Endothelial cell of umbilical vein (primary cell): ENCODE results near the gene CLCA4. TPM values are rescaled to one million over a fixed set of nuclear protein-coding genes. Genes with fewer than 3 reads are reported as not detected.

ENCODE experiments used
- BruUV-seq: library from RNA; stranded (reverse); fragments of 400-500 nt; replicated peaks from 2 replicates; lab custom pipeline; 2021; lab: Mats Ljungman, UMichigan
- CTCF ChIA-PET: fragments of 300-600, 350-600 bp; sonication (Branson Sonifier 250); formaldehyde crosslinking; loops from one replicate; lab custom pipeline; 2021; ENCODE audit warnings: antibody characterized with exemption, inconsistent platforms; lab: Charles Lee
- POLR2A ChIA-PET: fragments of 300-600, 350-600 bp; sonication (Branson Sonifier 250); formaldehyde crosslinking; loops from one replicate; lab custom pipeline; 2021; ENCODE audit warnings: antibody characterized with exemption, inconsistent platforms; lab: Charles Lee
- DNase-seq: peaks from one replicate; pipeline ENCODE4 v3.0.0-alpha.2; 2011; ENCODE audit warnings: low read depth, low spot score
- FAIRE-seq: peaks from 2 replicates; lab custom pipeline; 2011; peaks lifted over from hg19 to GRCh38; lab: Jason Lieb, UNC
- H2AFZ ChIP-seq: 2 replicates; pipeline ENCODE4 v1.6.0; 2012; ENCODE audit warnings: low read depth, low read length, control low read depth, inconsistent platforms
- H3K27ac ChIP-seq: 2 replicates; pipeline ENCODE4 v1.5.1; 2011; ENCODE audit warnings: low read depth, mild to moderate bottlenecking, control low read depth, low read length, moderate library complexity; ENCODE audit not compliant: insufficient read depth
- H3K27me3 ChIP-seq, 2 experiments: 2 replicates each; pipeline versions ENCODE4 v1.6.0 to v1.6.1; 2011; ENCODE audit warnings: low read length in 2 of 2, mixed read lengths in 1 of 2; ENCODE audit not compliant: control insufficient read depth in 2 of 2, insufficient read depth in 2 of 2
- H3K36me3 ChIP-seq, 2 experiments: 2 replicates in 1 of 2; 3 replicates in 1 of 2; pipeline ENCODE4 v1.5.1; 2011; ENCODE audit warnings: low read length in 2 of 2, mild to moderate bottlenecking in 1 of 2, moderate library complexity in 1 of 2; ENCODE audit not compliant: control insufficient read depth in 2 of 2, insufficient read depth in 2 of 2; ENCODE audit errors: extremely low read depth in 1 of 2
- H3K4me1 ChIP-seq: 3 replicates; pipeline ENCODE4 v1.5.1; 2011; ENCODE audit warnings: mild to moderate bottlenecking, low read length; ENCODE audit not compliant: control insufficient read depth, insufficient read depth; ENCODE audit errors: extremely low read depth
- H3K4me2 ChIP-seq: 2 replicates; pipeline ENCODE4 v1.6.1; 2011; ENCODE audit warnings: low read length, control low read depth, mixed read lengths; ENCODE audit not compliant: insufficient read depth
- H3K4me3 ChIP-seq, 3 experiments: fragments of 200-600 bp in 1 of 3; sonication (generic), shearing (Covaris generic) in 1 of 3; replicated peaks in 1 of 3; 2 replicates each; pipeline ENCODE4 v1.5.1; 2011 to 2016; ENCODE audit warnings: control low read depth in 3 of 3, low read length in 3 of 3, mild to moderate bottlenecking in 2 of 3, inconsistent platforms in 1 of 3, low read depth in 1 of 3, moderate library complexity in 1 of 3; ENCODE audit not compliant: insufficient read depth in 1 of 3
- H3K79me2 ChIP-seq: 2 replicates; pipeline ENCODE4 v1.6.0; 2012; ENCODE audit warnings: low read length, inconsistent platforms; ENCODE audit not compliant: control insufficient read depth, insufficient read depth
- H3K9ac ChIP-seq: replicated peaks from 2 replicates; pipeline ENCODE3; 2011; ENCODE audit warnings: low read length, control low read depth; ENCODE audit not compliant: insufficient read depth; ENCODE audit errors: extremely low read depth
- H3K9me1 ChIP-seq: replicated peaks from 3 replicates; pipeline ENCODE4 v1.6.0; 2011; ENCODE audit warnings: mild to moderate bottlenecking, low read length; ENCODE audit not compliant: control insufficient read depth, insufficient read depth; ENCODE audit errors: extremely low read depth
- H3K9me3 ChIP-seq: replicated peaks from 2 replicates; pipeline ENCODE4 v1.5.1; 2012; ENCODE audit warnings: low read length, inconsistent platforms; ENCODE audit not compliant: control insufficient read depth, insufficient read depth
- H4K20me1 ChIP-seq: replicated peaks from 2 replicates; pipeline ENCODE3; 2011; ENCODE audit warnings: mild to moderate bottlenecking, low read length; ENCODE audit not compliant: control insufficient read depth, insufficient read depth; ENCODE audit errors: extremely low read depth
- CTCF ChIP-seq, 2 donors: IDR thresholded peaks; 1 replicate in 1 of 2; 2 replicates in 1 of 2; pipeline ENCODE4 v1.5.1; 2011; ENCODE audit warnings: low read length in 2 of 2, mild to moderate bottlenecking in 2 of 2, moderate library complexity in 2 of 2, control low read depth in 1 of 2, inconsistent platforms in 1 of 2, low read depth in 1 of 2; ENCODE audit not compliant: insufficient read depth in 1 of 2; ENCODE audit errors: extremely low read depth in 1 of 2
- EZH2 ChIP-seq: IDR thresholded peaks from 2 replicates; pipeline ENCODE4 v1.6.1; 2012; ENCODE audit warnings: borderline replicate concordance, low read depth, mild to moderate bottlenecking, moderate library complexity, low read length, inconsistent platforms; ENCODE audit not compliant: severe bottlenecking
- FOS ChIP-seq: IDR thresholded peaks from 2 replicates; pipeline ENCODE4 v1.6.1; 2011; ENCODE audit warnings: mild to moderate bottlenecking, low read length, moderate library complexity, borderline replicate concordance; ENCODE audit not compliant: insufficient read depth
- GATA2 ChIP-seq: IDR thresholded peaks from 2 replicates; pipeline ENCODE4 v1.7.0; 2011; ENCODE audit warnings: low read depth, mild to moderate bottlenecking, moderate library complexity, mixed read lengths, low read length; ENCODE audit not compliant: insufficient read length, insufficient read depth
- JUN ChIP-seq: IDR thresholded peaks from 2 replicates; pipeline ENCODE4 v1.6.1; 2011; ENCODE audit warnings: borderline replicate concordance, low read depth; ENCODE audit not compliant: insufficient read length, insufficient read depth
- MAX ChIP-seq: IDR thresholded peaks from 2 replicates; pipeline ENCODE4 v1.6.1; 2011; ENCODE audit not compliant: insufficient read depth, insufficient read length
- MYC ChIP-seq: IDR thresholded peaks from one replicate; pipeline ENCODE4 v1.6.1; 2011; ENCODE audit warnings: mild to moderate bottlenecking, low read depth, low read length
- POLR2A ChIP-seq: IDR thresholded peaks from 2 replicates; pipeline ENCODE4 v1.6.1; 2012; ENCODE audit warnings: low read depth, mild to moderate bottlenecking, control low read depth, low read length
- POLR2AphosphoS5 ChIP-seq: IDR thresholded peaks from 2 replicates; pipeline ENCODE4 v1.6.1; 2012; ENCODE audit warnings: low read depth, mild to moderate bottlenecking, control low read depth, low read length, moderate library complexity; ENCODE audit not compliant: insufficient read depth
- dilution Hi-C: fragments of 300-500 bp; cut with MboI; formaldehyde crosslinking; loops from one replicate; pipeline ENCODE4 v1.15.0; 2019; ENCODE audit warnings: low sequenced_read_pairs; ENCODE audit not compliant: extremely low pct_ligation_motif_present
- intact Hi-C: fragments of 100-400 bp; cut with micrococcal nuclease; formaldehyde crosslinking; loops from one replicate; pipeline ENCODE4 v1.10.0; 2022
- polyA plus RNA-seq, 4 experiments: library from polyadenylated mRNA; depleted of rRNA in 3 of 4; stranded (reverse) in 3 of 4; unstranded in 1 of 4; fragments of >200 nt; gene quantifications; 2 replicates each; pipeline versions ENCODE4 v1.2.1 to v1.2.3, GENCODE V29; 2011 to 2012; ENCODE audit warnings: missing spikeins in 1 of 4
- total RNA-seq: library from RNA; stranded (reverse); gene quantifications from 2 replicates; pipeline ENCODE4 v1.2.3, GENCODE V29; 2021

Gene CLCA4
- total and polyA plus RNA-seq, 2 donors (not counting 3 experiments of a cell fraction or from before 2014, with no cell fraction given): not detected

GRCh38 chr1:86616433-86616832 lies 69.6 kb downstream of the CLCA4 start:
- Histone ChIP-seq H3K79me2 (no peaks in the 10 kb centered on the region), H3K9me3 (no peaks in the 10 kb centered on the region), H3K36me3 (no peaks in the 10 kb centered on the region), H3K27me3 (peaks cover 0 to 9% of the 10 kb centered on the region in 2 experiments), H3K9ac (no peak overlapping the region), H3K4me2 (no peak overlapping the region), H2AFZ (no peak overlapping the region), H3K4me1 (no peaks in the 10 kb centered on the region), H3K4me3 (no peak overlapping the region), H4K20me1 (no peaks in the 10 kb centered on the region), H3K27ac (no peak overlapping the region), H3K9me1 (no peaks in the 10 kb centered on the region)
- no TSS peak for BruUV-seq
- no peak for FAIRE-seq
- no peak for TF ChIP-seq MAX
- no peak for TF ChIP-seq POLR2AphosphoS5
- ChIA-PET CTCF (interaction anchor here (0.7 kb wide), 1 partner anchor 399 kb away, joined by 3 read pairs; no protein-coding TSS in a partner anchor), POLR2A (no interaction called here)
- no peak for DNase-seq
- dilution Hi-C loops (no loop called here), intact Hi-C loops (no loop called here)

GRCh38 chr1:86616871-86617270 lies 70.0 kb downstream of the CLCA4 start:
- ChIA-PET POLR2A (no interaction called here), CTCF (interaction anchor here (0.7 kb wide), 1 partner anchor 399 kb away, joined by 3 read pairs; no protein-coding TSS in a partner anchor)
- Histone ChIP-seq H3K4me1 (no peaks in the 10 kb centered on the region), H2AFZ (no peak overlapping the region), H3K4me3 (no peak overlapping the region), H4K20me1 (no peaks in the 10 kb centered on the region), H3K9ac (no peak overlapping the region), H3K4me2 (no peak overlapping the region), H3K9me3 (no peaks in the 10 kb centered on the region), H3K9me1 (no peaks in the 10 kb centered on the region), H3K79me2 (no peaks in the 10 kb centered on the region), H3K27me3 (peaks cover 0 to 11% of the 10 kb centered on the region in 2 experiments), H3K36me3 (no peaks in the 10 kb centered on the region), H3K27ac (no peak overlapping the region)
- intact Hi-C loops (no loop called here), dilution Hi-C loops (no loop called here)
- no peak for TF ChIP-seq JUN
- TF ChIP-seq EZH2: no peak
- TF ChIP-seq POLR2A: no peak
- no peak for TF ChIP-seq GATA2
- TF ChIP-seq MYC: no peak
- no peak for TF ChIP-seq POLR2AphosphoS5
- no peak for TF ChIP-seq MAX
- TF ChIP-seq FOS: no peak
- no peak for TF ChIP-seq CTCF (IDR thresholded peaks at IDR 0.05; ENCODE audit: extremely low read depth in 1 of 2, insufficient read depth in 1 of 2, low read depth in 1 of 2, low read length in 2 of 2)
- DNase-seq: no peak
- BruUV-seq: no TSS peak
- peak; percentile 24 for FAIRE-seq
